ENCODE data around the gene PARVA.

GRCh38 chr11:12520054-12520453, 142.7 kb downstream of the PARVA start:
- TF ChIP-seq POLR2AphosphoS5 (IDR thresholded peaks at IDR 0.05) (no peak), CTCF (IDR thresholded peaks at IDR 0.05) (no peak), POLR2A (IDR thresholded peaks at IDR 0.05) (no peak)

Data from sigmoid colon (tissue), 4 donors.